ENCODE results near the gene GJA4.

DNA sequence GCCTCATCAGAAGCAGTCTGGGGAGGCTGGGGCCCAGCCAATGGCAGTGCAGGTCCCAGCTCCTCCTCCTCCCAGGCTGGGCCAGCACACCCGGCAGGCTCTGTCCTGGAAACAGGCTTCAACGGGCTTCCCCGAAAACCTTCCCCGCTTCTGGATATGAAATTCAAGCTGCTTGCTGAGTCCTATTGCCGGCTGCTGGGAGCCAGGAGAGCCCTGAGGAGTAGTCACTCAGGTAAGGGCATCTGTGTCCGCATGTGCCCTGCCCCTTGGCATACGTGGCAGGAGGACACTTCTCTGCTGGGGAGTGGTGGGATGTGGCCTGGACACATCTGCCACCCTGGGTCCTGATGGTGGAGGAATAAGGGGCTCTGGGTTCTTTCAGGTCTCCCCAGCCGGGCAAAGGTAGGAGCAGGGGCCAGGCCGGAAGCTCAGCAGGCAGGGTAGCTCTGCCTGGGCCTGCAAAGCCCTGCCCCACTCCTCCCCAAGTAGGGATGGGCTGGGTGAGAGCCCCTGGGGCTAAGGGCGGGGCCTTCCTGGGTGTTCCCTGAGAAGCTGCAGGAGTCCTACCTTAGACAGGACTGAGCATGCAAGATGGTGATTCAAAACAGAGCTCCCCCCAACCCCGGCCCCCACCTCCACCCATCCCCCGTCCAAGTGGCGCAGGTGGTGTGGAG, 37.7 kb upstream of the GJA4 start, which contains the start of gene GJB5:
- TF ChIP-seq, protein P1, sequence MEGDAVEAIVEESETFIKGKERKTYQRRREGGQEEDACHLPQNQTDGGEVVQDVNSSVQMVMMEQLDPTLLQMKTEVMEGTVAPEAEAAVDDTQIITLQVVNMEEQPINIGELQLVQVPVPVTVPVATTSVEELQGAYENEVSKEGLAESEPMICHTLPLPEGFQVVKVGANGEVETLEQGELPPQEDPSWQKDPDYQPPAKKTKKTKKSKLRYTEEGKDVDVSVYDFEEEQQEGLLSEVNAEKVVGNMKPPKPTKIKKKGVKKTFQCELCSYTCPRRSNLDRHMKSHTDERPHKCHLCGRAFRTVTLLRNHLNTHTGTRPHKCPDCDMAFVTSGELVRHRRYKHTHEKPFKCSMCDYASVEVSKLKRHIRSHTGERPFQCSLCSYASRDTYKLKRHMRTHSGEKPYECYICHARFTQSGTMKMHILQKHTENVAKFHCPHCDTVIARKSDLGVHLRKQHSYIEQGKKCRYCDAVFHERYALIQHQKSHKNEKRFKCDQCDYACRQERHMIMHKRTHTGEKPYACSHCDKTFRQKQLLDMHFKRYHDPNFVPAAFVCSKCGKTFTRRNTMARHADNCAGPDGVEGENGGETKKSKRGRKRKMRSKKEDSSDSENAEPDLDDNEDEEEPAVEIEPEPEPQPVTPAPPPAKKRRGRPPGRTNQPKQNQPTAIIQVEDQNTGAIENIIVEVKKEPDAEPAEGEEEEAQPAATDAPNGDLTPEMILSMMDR (IDR thresholded peaks at IDR 0.05): no peak
- no peak for TF ChIP-seq POLR2A (IDR thresholded peaks at IDR 0.05)
